Left lung (tissue), 14 donors: ENCODE measurements around the gene UBE2F. TPM values are rescaled to one million over a fixed set of nuclear protein-coding genes. Genes with fewer than 3 reads are reported as not detected.

Experiments used
- ATAC-seq: fragments of 200-7000 bp; cut with Tn5 transposase; one replicate; pipeline ENCODE4 v1.9.1; 2020; ENCODE audit warnings: moderate library complexity
- DNase-seq, 4 donors: peaks; one replicate each; pipeline ENCODE4 v3.0.0-alpha.2; 2013 to 2020
- H3K27ac ChIP-seq, 2 donors: fragments of 200-600 bp; sonication (generic) in 1 of 2; one replicate each; pipeline versions ENCODE4 v1.5.0 to v1.8.0; 2020 to 2021
- H3K27me3 ChIP-seq, 2 donors: fragments of 200-600 bp; sonication (generic) in 1 of 2; one replicate each; pipeline versions ENCODE4 v1.5.0 to v1.8.0; 2020 to 2021
- H3K36me3 ChIP-seq, 2 donors: fragments of 200-600 bp; sonication (generic) in 1 of 2; one replicate each; pipeline versions ENCODE4 v1.5.0 to v1.8.0; 2020 to 2021
- H3K4me1 ChIP-seq, 2 donors: fragments of 200-600 bp; one replicate each; pipeline ENCODE4 v1.8.0; 2021
- H3K4me3 ChIP-seq, 2 donors: fragments of 200-600 bp; sonication (generic) in 1 of 2; one replicate each; pipeline versions ENCODE4 v1.5.0 to v1.8.0; 2020 to 2021; ENCODE audit warnings: mild to moderate bottlenecking in 1 of 2
- H3K9me3 ChIP-seq, 2 donors: fragments of 200-600 bp; sonication (generic) in 1 of 2; one replicate each; pipeline versions ENCODE4 v1.5.0 to v1.8.0; 2020 to 2021
- intact Hi-C, 2 donors: fragments of 100-400 bp; cut with DNase I; formaldehyde crosslinking; loops; one replicate each; pipeline versions ENCODE4 v1.11.2 to v1.14.2; 2022
- long read RNA-seq, 12 donors: library from polyadenylated mRNA in 2 of 12; unstranded in 2 of 12; transcript quantifications; one replicate each; pipeline ENCODE4 v2.0.0 and lab custom pipeline, GENCODE V29; 2019 to 2026
- polyA plus RNA-seq, 6 donors: library from polyadenylated mRNA; unstranded; fragments of 120-200 nt; gene quantifications; one replicate each; pipeline ENCODE4 v1.2.1, GENCODE V29; 2013; ENCODE audit not compliant: insufficient read length in 6 of 6
- total RNA-seq, 2 donors: library from RNA; stranded (reverse); fragmentation: NEBNext Ultra II Directional; extraction: Animal tissue kit (Norgen Biotek cat#: 25700); gene quantifications; one replicate each; pipeline ENCODE4 v1.2.1, GENCODE V29; 2021
- TF ChIP-seq, protein P1 (sequence below), 2 donors: fragments of 200-600 bp; sonication (generic) in 1 of 2; IDR thresholded peaks; one replicate each; pipeline versions ENCODE4 v1.5.0 to v1.8.0; 2021; ENCODE audit warnings: antibody characterized with exemption in 2 of 2
- donor health status: DM: no; HTN: yes; CAD: no.
- donor health status: DM: no; HTN: no; CAD: no.

Gene UBE2F
- 10 to 100 TPM; 48.5 to 58.9 TPM for total RNA-seq
- polyA plus RNA-seq = 10 to 100 TPM; 33.9 to 41.4 (median 34.5) TPM
- long read RNA-seq, donor 1, transcript UBE2F-201 (10 exons, 2,009 nt) = major isoform, 16 of 27 reads
- long read RNA-seq, donor 1, partial matches to known transcripts = 6 of 27 reads
- long read RNA-seq, donor 1, other reads (novel, unspliced or antisense) = 0 of 27 reads
- long read RNA-seq, donor 2, transcript UBE2F-201 (10 exons, 2,009 nt) = major isoform, 13 of 24 reads
- long read RNA-seq, donor 2, partial matches to known transcripts = 8 of 24 reads
- long read RNA-seq, donor 2, other reads (novel, unspliced or antisense) = 0 of 24 reads
- long read RNA-seq, donor 3, transcript UBE2F-201 (10 exons, 2,009 nt) = major isoform, 10 of 14 reads
- long read RNA-seq, donor 3, partial matches to known transcripts = 0 of 14 reads
- long read RNA-seq, donor 3, other reads (novel, unspliced or antisense) = 0 of 14 reads
- long read RNA-seq, donor 4, transcript UBE2F-201 (10 exons, 2,009 nt) = major isoform, 33 of 59 reads
- long read RNA-seq, donor 4, partial matches to known transcripts = 13 of 59 reads
- long read RNA-seq, donor 4, other reads (novel, unspliced or antisense) = 5 of 59 reads
- long read RNA-seq, donor 5, transcript UBE2F-201 (10 exons, 2,009 nt) = major isoform, 13 of 16 reads
- long read RNA-seq, donor 5, partial matches to known transcripts = 0 of 16 reads
- long read RNA-seq, donor 5, other reads (novel, unspliced or antisense) = 0 of 16 reads
- long read RNA-seq, donor 6, transcript UBE2F-201 (10 exons, 2,009 nt) = major isoform, 11 of 20 reads
- long read RNA-seq, donor 6, partial matches to known transcripts = 5 of 20 reads
- long read RNA-seq, donor 6, other reads (novel, unspliced or antisense) = 0 of 20 reads
- long read RNA-seq, donor 7, partial matches to known transcripts = 0 of 7 reads
- long read RNA-seq, donor 7, other reads (novel, unspliced or antisense) = 0 of 7 reads
- long read RNA-seq, donor 8, transcript UBE2F-201 (10 exons, 2,009 nt) = major isoform, 7 of 8 reads
- long read RNA-seq, donor 8, partial matches to known transcripts = 0 of 8 reads
- long read RNA-seq, donor 8, other reads (novel, unspliced or antisense) = 0 of 8 reads
- long read RNA-seq, donor 9 = 0 reads
- long read RNA-seq, donor 10, transcript UBE2F-201 (10 exons, 2,009 nt) = major isoform, 45 of 58 reads
- long read RNA-seq, donor 10, partial matches to known transcripts = 3 of 58 reads
- long read RNA-seq, donor 10, other reads (novel, unspliced or antisense) = 5 of 58 reads
- long read RNA-seq, donor 11, transcript UBE2F-201 (10 exons, 2,009 nt) = major isoform, 15 of 40 reads
- long read RNA-seq, donor 11, partial matches to known transcripts = 17 of 40 reads
- long read RNA-seq, donor 11, other reads (novel, unspliced or antisense) = 0 of 40 reads
- long read RNA-seq, donor 12, transcript UBE2F-201 (10 exons, 2,009 nt) = major isoform, 9 of 12 reads
- long read RNA-seq, donor 12, partial matches to known transcripts = 0 of 12 reads
- long read RNA-seq, donor 12, other reads (novel, unspliced or antisense) = 0 of 12 reads

DNA sequence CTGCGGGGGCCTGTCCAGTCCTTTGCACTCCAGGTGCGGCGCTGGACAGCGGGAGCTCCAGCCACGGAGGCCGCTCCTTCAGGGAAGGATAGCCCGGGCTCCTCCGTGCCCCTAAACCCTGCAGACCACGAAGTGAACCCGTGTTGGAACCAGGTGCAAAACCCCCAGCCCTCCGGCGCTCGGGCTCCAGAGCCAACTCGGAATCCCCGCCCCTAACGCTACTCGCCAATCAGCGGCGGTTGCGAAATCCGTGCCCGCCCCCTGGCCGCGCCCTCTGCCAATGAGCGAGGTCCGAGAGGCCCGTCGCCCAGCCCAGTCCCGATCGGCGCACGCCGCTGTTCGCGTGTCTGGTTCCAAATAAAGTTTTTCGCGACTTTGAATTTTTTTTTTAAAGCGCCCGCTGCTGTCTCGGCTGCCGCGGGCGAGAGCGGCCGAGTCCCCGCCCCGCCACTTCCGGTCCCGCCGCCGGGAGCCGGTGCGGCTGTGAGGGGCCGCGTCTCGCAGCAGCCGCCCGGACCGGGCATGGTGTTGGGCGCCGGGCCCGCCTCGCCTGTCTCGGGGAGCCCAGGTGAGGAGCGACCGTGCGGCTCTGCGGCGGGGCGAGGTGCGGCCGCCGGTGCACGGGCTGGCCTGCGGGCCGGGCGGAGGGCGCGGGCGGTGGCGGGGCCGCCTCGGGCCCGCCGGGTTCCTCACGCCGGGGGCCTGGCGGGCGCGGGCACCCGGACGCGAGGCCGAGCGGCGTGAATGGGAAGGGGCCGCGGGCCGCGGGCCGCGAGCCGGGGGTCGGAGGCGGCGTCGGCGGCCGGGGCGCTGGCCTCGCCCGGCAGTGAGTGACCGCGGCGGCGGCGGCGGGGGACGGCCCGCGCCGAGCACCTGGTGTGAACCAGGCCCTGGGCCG is at the start of gene UBE2F:
TSS of gene UBE2F (plus strand) at position 450 of the 898 bp plus-strand sequence. CDS start 6,094 bp downstream, outside the sequence.
- Histone ChIP-seq H3K27me3 (no peaks in the 10 kb centered on the region), H3K4me3 (peak within 1 kb of the TSS; percentile 78 to 83), H3K36me3 (no peaks in the 10 kb centered on the region), H3K4me1 (peaks cover 17 to 42% of the 10 kb centered on the region in 2 donors), H3K27ac (peak within 1 kb of the TSS; percentile 56 to 81), H3K9me3 (peaks cover 0 to 13% of the 10 kb centered on the region in 2 donors)
- DNase-seq (peak; percentile 95 to 98 (median 98)), ATAC-seq (peak; percentile 97)
- TF ChIP-seq, protein P1, sequence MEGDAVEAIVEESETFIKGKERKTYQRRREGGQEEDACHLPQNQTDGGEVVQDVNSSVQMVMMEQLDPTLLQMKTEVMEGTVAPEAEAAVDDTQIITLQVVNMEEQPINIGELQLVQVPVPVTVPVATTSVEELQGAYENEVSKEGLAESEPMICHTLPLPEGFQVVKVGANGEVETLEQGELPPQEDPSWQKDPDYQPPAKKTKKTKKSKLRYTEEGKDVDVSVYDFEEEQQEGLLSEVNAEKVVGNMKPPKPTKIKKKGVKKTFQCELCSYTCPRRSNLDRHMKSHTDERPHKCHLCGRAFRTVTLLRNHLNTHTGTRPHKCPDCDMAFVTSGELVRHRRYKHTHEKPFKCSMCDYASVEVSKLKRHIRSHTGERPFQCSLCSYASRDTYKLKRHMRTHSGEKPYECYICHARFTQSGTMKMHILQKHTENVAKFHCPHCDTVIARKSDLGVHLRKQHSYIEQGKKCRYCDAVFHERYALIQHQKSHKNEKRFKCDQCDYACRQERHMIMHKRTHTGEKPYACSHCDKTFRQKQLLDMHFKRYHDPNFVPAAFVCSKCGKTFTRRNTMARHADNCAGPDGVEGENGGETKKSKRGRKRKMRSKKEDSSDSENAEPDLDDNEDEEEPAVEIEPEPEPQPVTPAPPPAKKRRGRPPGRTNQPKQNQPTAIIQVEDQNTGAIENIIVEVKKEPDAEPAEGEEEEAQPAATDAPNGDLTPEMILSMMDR (IDR thresholded peaks at IDR 0.05) = no peak
- intact Hi-C loops = no loop called here

- Histone ChIP-seq H3K27ac (no peak overlapping the region), H3K4me1 (peaks cover 0 to 2% of the 10 kb centered on the region in 2 donors), H3K36me3 (no peaks in the 10 kb centered on the region), H3K9me3 (no peaks in the 10 kb centered on the region), H3K4me3 (no peak overlapping the region), H3K27me3 (no peaks in the 10 kb centered on the region)
- ATAC-seq (no peak), DNase-seq (no peak)
- intact Hi-C loops = no loop called here
- TF ChIP-seq, protein P1 (IDR thresholded peaks at IDR 0.05) = no peak
Measured at GRCh38 chr2:237917696-237918374, 49.0 kb upstream of the UBE2F start.

DNA sequence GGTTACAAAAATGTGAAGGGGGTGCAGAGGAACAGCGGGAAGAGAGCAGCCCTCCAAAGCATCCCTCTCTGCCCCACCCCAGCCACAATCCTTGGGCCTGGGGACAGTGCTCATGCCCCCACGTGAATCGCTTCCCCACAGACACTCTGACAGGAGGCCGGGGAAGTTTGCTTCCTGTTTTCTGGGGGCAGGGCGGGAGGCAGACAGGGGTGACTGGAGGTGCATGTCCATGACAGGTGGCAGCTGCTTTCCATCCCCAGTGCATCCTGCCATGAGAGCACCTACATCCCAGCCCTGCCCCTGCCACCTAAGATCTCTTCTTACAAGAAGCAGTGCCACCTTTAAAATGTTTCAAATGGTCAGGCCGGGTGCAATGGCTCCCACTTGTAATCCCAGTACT is 47.2 kb upstream of the UBE2F start:
- DNase-seq (peak in 1 of 4 donors; percentile 50), ATAC-seq (no peak)
- Histone ChIP-seq H3K4me3 (no peak overlapping the region), H3K36me3 (no peaks in the 10 kb centered on the region), H3K4me1 (peaks cover 0 to 11% of the 10 kb centered on the region in 2 donors), H3K9me3 (no peaks in the 10 kb centered on the region), H3K27ac (no peak overlapping the region), H3K27me3 (no peaks in the 10 kb centered on the region)
- intact Hi-C loops = no loop called here
- TF ChIP-seq, protein P1 (IDR thresholded peaks at IDR 0.05) = no peak

GRCh38 chr2:237920673-237921072 is 46.1 kb upstream of the UBE2F start:
- no peak for ATAC-seq
- intact Hi-C loops = no loop called here

More at GRCh38 chr2:237920673-237921072, 46.1 kb upstream of the UBE2F start:
- H3K27ac ChIP-seq = no peak overlapping the region
- no peaks in the 10 kb centered on the region for H3K36me3 ChIP-seq
- H3K4me1 ChIP-seq = peaks cover 0 to 11% of the 10 kb centered on the region in 2 donors
- no peaks in the 10 kb centered on the region for H3K27me3 ChIP-seq
- DNase-seq = peak in 1 of 4 donors; percentile 13
- no peak overlapping the region for H3K4me3 ChIP-seq
- TF ChIP-seq, protein P1 (IDR thresholded peaks at IDR 0.05) = no peak
- H3K9me3 ChIP-seq = no peaks in the 10 kb centered on the region
